Fibroblast of skin of right quadriceps (primary cell): ENCODE data around the gene CFAP57.

Source experiments
- DNase-seq: peaks from one replicate; pipeline ENCODE4 v3.0.0-alpha.2; 2013

Gene CFAP57

DNA sequence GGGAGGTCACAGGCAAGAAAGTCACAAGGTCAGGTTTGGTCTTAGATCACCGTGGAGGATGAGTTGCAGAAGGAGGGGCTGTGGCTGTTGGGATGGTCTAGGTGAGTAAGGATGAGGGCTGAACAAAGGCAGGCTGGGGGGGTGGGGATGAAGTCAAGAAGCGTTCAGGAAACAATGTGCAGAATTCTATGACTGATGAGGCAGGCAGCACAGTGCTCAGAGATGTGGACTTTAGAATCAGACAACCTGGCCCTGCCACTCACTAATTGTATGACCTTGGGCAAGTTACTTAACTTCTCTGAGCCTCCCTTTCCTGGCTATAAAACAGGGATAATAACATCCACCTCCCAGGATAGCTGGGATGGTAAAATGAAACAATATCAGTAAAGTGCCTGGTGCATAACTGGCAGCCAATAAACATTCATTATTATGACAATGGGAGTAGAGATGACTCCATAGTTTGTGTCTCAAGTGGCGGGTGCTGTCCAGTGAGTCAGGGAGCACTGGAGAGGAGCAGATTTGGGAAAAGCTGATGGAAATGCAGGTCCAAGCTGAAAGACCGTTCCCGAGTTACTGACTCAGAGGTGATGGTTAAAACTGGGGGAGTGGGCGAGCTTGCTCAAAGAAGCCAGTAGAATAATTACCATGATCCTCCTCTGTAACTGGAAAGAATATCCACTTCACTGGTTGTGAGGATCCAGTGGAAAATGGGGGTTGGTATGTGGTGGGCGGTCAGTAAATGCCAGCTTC lies 130.8 kb downstream of the CFAP57 start:
- DNase-seq = no peak

- no peak for DNase-seq
These were observed 131.6 kb downstream of the CFAP57 start for GRCh38 chr1:43303471-43304313.
